Measurements from ENCODE around the gene JMJD6.

- TF ChIP-seq POLR2A (IDR thresholded peaks at IDR 0.05; ENCODE audit: low read depth, low read length) = no peak
- TF ChIP-seq POLR2AphosphoS5 (IDR thresholded peaks at IDR 0.05; ENCODE audit: low read depth, low read length) = no peak
These were observed 36.5 kb downstream of the JMJD6 start for GRCh38 chr17:76689859-76690258.
